ENCODE data around the gene LLGL1.

LLGL1 gene

GRCh38 chr17:18278867-18279266, 53.4 kb downstream of the LLGL1 start:
- DNase-seq: no peak

GRCh38 chr17:18280249-18280648, 54.8 kb downstream of the LLGL1 start:
- no peak for DNase-seq

GRCh38 chr17:18280766-18281371, 55.4 kb downstream of the LLGL1 start:
- DNase-seq: no peak

GRCh38 chr17:18281788-18282187, 56.4 kb downstream of the LLGL1 start:
- DNase-seq: no peak

- no peak for DNase-seq
These were observed 59.9 kb downstream of the LLGL1 start for GRCh38 chr17:18285296-18285695.

GRCh38 chr17:18291718-18292540, 66.5 kb downstream of the LLGL1 start:
- DNase-seq: no peak

Data from activated T-cell treated with anti-CD3 and anti-CD28 coated beads for 4 hours (primary cell).